ENCODE measurements around the gene DIDO1. TPM values are rescaled to one million over a fixed set of nuclear protein-coding genes. Genes with fewer than 3 reads are reported as not detected.

Gene DIDO1
- total RNA-seq, 4 donors from 2014 or later = 64.5 to 89.7 (median 78.9) TPM

- H3K27ac ChIP-seq = peak overlapping the region in 2 of 4 donors; percentile 32 to 52
- peaks cover 7 to 36% (median 19%) of the 10 kb centered on the region in 3 donors for H3K36me3 ChIP-seq
- TF ChIP-seq CTCF (IDR thresholded peaks at IDR 0.05) (no peak), POLR2A (IDR thresholded peaks at IDR 0.05) (no peak), EP300 (IDR thresholded peaks at IDR 0.05) (no peak)
- DNase-seq (ENCODE audit: low spot score in 2 of 2) = no peak
- WGBS, 2 donors = 27 to 32% methylated on average over 8 of the region's 8 CpGs
- H3K4me1 ChIP-seq = peaks cover 0 to 84% (median 40%) of the 10 kb centered on the region in 4 donors
- no peaks in the 10 kb centered on the region for H3K27me3 ChIP-seq
- H3K9me3 ChIP-seq = no peaks in the 10 kb centered on the region
- H3K4me3 ChIP-seq = peak overlapping the region in 1 of 4 donors; percentile 1
Measured at GRCh38 chr20:62914970-62915457, 11.3 kb downstream of the DIDO1 start.

- peaks cover 7 to 42% (median 20%) of the 10 kb centered on the region in 3 donors for H3K36me3 ChIP-seq
Measured at GRCh38 chr20:62914436-62914835, 11.9 kb downstream of the DIDO1 start.

GRCh38 chr20:62913043-62913630 is 13.2 kb downstream of the DIDO1 start:
- no peak overlapping the region for H3K27ac ChIP-seq
- H3K9me3 ChIP-seq = no peaks in the 10 kb centered on the region
- no peak overlapping the region for H3K4me3 ChIP-seq
- H3K4me1 ChIP-seq = peaks cover 0 to 65% (median 22%) of the 10 kb centered on the region in 4 donors
- DNase-seq (ENCODE audit: low spot score in 2 of 2) = no peak
- H3K27me3 ChIP-seq = no peaks in the 10 kb centered on the region
- TF ChIP-seq POLR2A (IDR thresholded peaks at IDR 0.05) = no peak
- no peak for TF ChIP-seq EP300 (IDR thresholded peaks at IDR 0.05)
- TF ChIP-seq CTCF (IDR thresholded peaks at IDR 0.05) = no peak
- H3K36me3 ChIP-seq = peaks cover 7 to 55% (median 26%) of the 10 kb centered on the region in 3 donors
- 79 to 80% methylated on average over 7 of the region's 7 CpGs for WGBS, 2 donors

More at GRCh38 chr20:62914436-62914835, 11.9 kb downstream of the DIDO1 start:
- 42 to 50% methylated on average over 9 of the region's 9 CpGs for WGBS, 2 donors
- TF ChIP-seq CTCF (IDR thresholded peaks at IDR 0.05) (no peak), POLR2A (IDR thresholded peaks at IDR 0.05) (no peak), EP300 (IDR thresholded peaks at IDR 0.05) (no peak)
- no peak for DNase-seq (ENCODE audit: low spot score in 2 of 2)
- peaks cover 0 to 78% (median 34%) of the 10 kb centered on the region in 4 donors for H3K4me1 ChIP-seq
- H3K9me3 ChIP-seq = no peaks in the 10 kb centered on the region
- H3K4me3 ChIP-seq = peak overlapping the region in 1 of 4 donors; percentile 8
- H3K27ac ChIP-seq = peak overlapping the region in 1 of 4 donors; percentile 32
- H3K27me3 ChIP-seq = no peaks in the 10 kb centered on the region

- peaks cover 7 to 68% (median 38%) of the 10 kb centered on the region in 3 donors for H3K36me3 ChIP-seq
- DNase-seq (ENCODE audit: low spot score in 2 of 2) = no peak
- no peaks in the 10 kb centered on the region for H3K9me3 ChIP-seq
- peaks cover 0 to 52% (median 9%) of the 10 kb centered on the region in 4 donors for H3K4me1 ChIP-seq
- no peaks in the 10 kb centered on the region for H3K27me3 ChIP-seq
- no peak for TF ChIP-seq CTCF (IDR thresholded peaks at IDR 0.05)
- 80 to 84% methylated on average over 10 of the region's 10 CpGs for WGBS, 2 donors
- no peak overlapping the region for H3K4me3 ChIP-seq
- no peak overlapping the region for H3K27ac ChIP-seq
Measured at GRCh38 chr20:62911701-62912280, 14.5 kb downstream of the DIDO1 start.
